Occipital lobe (tissue), 2 donors: ENCODE results near the gene SLC25A13. TPM values are rescaled to one million over a fixed set of nuclear protein-coding genes. Genes with fewer than 3 reads are reported as not detected.

Source experiments
- DNase-seq: peaks from one replicate; lab custom pipeline; 2025; lab: John Stamatoyannopoulos, UW
- total RNA-seq: library from RNA; depleted of rRNA; stranded (reverse); fragments of >200 nt; gene quantifications from one replicate; pipeline ENCODE4 v1.2.3, GENCODE V29; 2014

SLC25A13 gene
- total RNA-seq, 1 donor from 2014 or later: 10.6 TPM

DNA sequence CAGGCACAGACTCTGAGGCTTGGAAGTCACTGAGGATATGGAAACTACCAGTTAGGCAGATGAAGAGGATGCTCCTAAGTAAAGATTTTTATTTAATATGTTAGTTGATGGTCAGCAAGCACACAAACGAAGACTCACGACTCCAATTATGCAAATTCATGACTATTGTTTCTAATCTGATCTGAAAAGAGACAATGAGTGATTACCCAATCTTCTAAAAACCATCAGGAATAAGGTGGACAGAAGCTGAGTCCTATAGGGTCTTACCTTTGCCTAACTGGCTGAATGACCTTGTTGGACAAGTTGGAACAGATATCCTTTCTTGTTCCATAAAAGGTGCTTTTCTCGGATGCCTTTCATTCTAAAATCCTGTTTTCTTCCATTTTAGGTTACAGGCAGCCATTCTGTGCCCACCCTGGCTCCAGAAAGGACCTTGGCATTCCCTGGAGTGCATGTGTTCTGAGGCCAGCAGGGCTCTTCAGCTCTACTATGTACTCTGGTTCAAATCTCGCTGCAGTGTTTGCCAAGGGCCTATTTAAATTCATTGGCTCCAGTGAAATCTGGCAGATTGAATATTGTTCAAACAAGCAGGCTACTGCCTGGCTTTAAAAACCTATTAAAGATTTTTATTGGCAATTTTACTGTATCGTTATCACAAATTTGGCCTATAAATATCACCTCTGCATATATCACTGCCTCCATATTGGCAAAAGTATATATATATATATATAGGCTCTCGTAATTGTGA lies 77.5 kb downstream of the SLC25A13 start:
- DNase-seq: no peak

GRCh38 chr7:96243241-96243640 lies 78.7 kb downstream of the SLC25A13 start:
- no peak for DNase-seq

DNA sequence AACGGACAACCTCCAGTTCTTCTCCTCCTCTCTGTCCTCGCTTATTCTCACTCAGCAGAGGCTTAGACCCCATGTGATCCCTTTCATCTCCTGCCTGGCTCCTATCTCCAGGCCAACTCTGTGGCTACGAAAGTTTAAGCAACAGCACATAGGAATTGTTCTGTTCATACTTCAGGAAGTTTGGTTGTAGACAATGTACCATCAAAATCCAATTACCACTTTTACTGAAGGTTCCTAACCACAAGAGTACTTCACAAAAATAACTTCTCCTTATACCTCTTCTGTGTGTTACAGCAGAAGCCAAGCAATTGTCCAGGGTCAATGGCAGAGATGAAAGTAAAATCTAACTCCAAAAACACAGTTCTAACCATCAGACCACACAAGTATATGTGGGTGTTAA lies 80.0 kb downstream of the SLC25A13 start:
- no peak for DNase-seq

- DNase-seq: no peak
Measured at GRCh38 chr7:96238976-96239766, 82.7 kb downstream of the SLC25A13 start.

DNA sequence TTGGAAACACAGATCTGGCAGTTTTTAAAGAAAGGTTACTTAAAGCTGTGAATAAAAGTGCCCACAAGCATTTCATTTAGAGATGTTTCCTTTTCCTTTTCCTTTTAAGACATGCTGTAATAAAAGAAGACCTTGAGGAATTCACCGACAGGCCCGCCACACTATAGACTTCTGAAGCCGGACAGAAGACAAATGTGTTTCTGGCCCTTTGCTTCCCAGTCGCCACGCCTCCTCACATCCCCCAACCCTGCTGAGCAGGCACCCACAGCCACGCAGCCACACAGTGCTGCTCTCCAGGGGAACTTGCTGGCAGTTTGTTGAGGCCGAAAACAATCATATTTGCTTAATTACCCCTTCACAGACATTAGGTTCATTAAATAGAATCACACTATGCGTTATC lies 83.4 kb downstream of the SLC25A13 start:
- no peak for DNase-seq

GRCh38 chr7:96237040-96237439 lies 84.9 kb downstream of the SLC25A13 start:
- no peak for DNase-seq

- DNase-seq: no peak
Measured at GRCh38 chr7:96236198-96237039, 85.5 kb downstream of the SLC25A13 start.

DNA sequence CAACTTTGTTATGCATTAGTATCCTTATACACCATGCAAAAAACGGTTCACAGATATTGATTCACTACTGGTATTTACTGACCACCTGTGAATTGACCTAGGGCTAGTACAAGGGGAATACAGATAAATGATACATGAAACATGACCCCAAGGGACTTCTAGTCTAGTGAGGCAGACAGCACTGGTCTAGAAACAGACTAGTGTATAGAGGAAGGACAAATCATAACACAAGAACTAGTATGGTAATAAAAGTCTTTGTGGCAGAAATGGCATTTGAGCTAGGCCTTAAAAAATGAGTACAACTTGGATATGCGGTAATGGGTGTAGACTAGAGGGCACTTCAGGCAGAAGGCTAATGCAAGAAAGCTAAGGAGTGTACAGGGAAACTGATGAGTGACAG lies 86.6 kb downstream of the SLC25A13 start:
- no peak for DNase-seq

- no peak for DNase-seq
Measured at GRCh38 chr7:96233528-96234154, 88.3 kb downstream of the SLC25A13 start.

DNA sequence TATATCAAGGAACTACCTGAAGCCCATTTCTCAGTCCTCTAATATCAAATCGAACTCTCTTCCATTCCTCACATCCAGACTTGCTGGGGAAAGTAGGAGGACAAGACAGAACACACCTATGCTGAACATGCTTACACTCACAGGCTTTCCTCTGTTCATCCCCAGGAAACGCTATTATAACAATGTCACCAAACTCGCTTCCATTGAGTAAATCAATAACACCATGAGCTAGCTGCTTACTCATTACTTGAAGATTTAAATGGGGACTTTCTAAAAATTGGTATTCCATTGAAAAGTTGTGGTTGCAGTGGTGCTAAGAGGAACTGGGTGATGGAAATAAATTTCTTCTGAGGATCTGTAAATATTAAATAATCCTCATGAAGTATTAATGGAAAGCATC lies 88.8 kb downstream of the SLC25A13 start:
- DNase-seq: no peak

GRCh38 chr7:96228760-96229159 lies 93.1 kb downstream of the SLC25A13 start:
- DNase-seq: no peak

- no peak for DNase-seq
Measured at GRCh38 chr7:96225251-96225650, 96.6 kb downstream of the SLC25A13 start.

DNA sequence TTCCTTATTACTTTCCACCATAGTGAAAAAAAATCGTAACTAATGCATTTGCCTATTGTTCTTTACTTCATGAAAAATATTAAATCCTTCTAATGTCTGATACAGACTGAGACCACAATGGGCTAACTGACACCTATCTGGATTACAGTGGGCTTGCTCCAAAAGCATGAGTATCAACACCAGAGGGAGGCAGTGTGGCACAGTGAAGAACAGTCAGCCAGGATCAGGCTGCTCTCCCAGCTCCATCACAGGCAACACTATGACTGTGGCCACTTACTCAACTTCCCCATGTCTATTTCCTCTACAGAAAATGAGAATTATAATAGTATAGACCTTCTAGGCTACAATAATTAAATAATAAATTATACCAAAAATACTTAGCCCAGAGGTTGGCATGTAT lies 97.2 kb downstream of the SLC25A13 start:
- no peak for DNase-seq

- DNase-seq: no peak
Measured at GRCh38 chr7:96224073-96224472, 97.8 kb downstream of the SLC25A13 start.

DNA sequence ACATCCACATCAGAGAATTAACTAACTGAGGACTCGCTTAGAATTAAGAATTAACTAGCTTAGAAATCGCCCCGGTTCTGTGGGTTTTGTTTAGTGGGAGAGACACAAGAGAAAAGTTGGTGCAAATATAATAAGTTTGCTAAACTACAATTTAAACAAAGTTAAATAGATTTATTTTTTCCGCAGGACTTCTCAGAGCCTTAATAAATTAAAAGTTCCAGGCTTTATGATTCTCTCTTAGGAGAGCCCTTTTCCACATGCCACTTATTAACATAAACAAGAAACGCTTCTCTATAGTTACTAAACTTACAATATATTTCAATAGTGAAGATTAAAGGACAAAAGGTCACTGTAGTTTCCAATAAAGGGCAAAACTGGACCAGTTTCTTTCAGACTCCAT lies 100.0 kb downstream of the SLC25A13 start:
- DNase-seq: no peak

DNA sequence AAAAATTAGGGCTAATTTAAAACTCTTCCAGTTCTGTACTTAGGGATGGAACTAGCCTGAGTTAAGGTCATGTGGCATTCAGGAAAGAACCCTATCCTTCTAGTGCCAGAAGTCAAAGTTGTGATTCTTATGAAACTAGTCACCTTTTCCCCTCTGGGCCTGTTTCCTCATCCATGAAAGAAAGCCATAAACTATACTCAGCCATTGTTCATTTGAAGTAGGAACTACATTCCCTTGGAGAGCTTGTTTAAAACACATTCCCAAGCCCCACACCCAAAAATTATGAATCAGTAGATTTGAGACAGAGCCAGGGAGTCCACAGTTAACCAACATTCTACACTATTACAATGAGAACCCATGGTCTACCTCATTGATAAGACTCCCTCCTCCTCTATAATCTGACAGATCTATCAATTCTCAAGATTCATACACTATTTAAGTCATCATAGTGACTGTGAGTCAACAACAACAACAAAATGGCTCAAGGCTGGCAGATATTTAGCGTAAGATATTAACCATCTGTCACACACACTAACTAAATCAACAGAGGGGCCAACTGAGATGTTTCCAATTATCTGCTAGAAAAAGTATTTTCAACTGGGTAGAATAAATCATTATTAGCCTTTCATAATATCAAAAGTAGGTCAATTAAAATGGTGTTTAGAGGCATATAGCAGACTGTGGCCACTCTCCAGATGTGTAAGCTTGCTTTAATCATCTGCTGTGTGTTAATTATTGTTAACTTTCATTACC lies 102.3 kb downstream of the SLC25A13 start:
- DNase-seq: no peak

GRCh38 chr7:96218664-96219243 lies 103.1 kb downstream of the SLC25A13 start:
- DNase-seq: no peak

DNA sequence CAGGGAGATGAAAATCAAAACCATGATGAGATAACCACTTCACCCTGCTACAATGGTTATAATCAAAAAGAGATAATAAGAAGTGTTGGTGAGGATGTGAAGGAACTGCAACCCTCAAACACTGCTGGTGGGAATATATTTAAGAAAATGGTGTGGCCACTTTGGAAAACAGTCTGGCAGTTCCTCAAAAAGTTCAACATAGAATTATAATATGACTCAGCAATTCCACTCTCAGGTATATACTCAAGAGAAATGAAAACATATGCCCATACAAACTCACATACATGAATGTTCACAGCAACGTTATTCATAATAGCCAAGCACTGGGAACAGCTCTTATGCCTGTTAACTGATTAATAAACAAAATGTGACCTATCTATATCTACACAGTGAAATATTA lies 104.8 kb downstream of the SLC25A13 start:
- no peak for DNase-seq

GRCh38 chr7:96216373-96216772 lies 105.5 kb downstream of the SLC25A13 start:
- DNase-seq: no peak

DNA sequence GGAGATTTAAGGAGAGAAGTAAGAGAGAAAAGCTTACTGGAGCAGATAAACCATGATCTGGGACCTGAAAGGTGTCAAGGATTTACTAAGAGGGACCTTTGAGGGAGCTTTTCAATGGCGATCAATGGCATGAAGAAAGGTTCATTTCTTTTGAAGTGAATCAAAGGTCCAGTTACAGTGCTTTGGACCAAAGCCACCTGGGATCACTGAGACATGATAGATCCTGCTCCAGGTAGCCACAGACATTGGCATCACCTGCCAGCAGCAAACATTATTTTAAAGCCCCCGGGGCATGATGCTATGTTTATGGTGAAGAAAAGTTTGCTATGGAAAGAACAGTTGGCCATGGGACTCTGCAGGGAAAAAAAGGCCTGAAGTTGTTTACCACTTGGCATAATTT lies 109.4 kb downstream of the SLC25A13 start:
- DNase-seq: no peak
